WTC11 (cell line): ENCODE results near the gene SLC8A1. TPM values are rescaled to one million over a fixed set of nuclear protein-coding genes. Genes with fewer than 3 reads are reported as not detected.

Source experiments
- ATAC-seq: fragments of 200-7000 bp; cut with Tn5 transposase; 2 replicates; pipeline ENCODE4 v1.10.0; 2021; ENCODE audit warnings: mild to moderate bottlenecking, moderate library complexity
- CTCF ChIA-PET: fragments of 300-600 bp; sonication (Branson Sonifier 250); formaldehyde crosslinking; loops from one replicate; lab custom pipeline; 2021; ENCODE audit warnings: antibody characterized with exemption; lab: Charles Lee
- POLR2A ChIA-PET: fragments of 350-600 bp; sonication (Branson Sonifier 250); formaldehyde crosslinking; loops from one replicate; lab custom pipeline; 2021; ENCODE audit warnings: antibody characterized with exemption; lab: Charles Lee
- DNase-seq: peaks from one replicate; pipeline ENCODE4 v3.0.0; 2021; ENCODE audit warnings: low spot score
- H3K27ac Mint-ChIP-seq: 2 replicates; pipeline ENCODE4 v1.8.0; 2021; ENCODE audit warnings: mixed read lengths
- H3K27me3 Mint-ChIP-seq: 2 replicates; pipeline ENCODE4 v1.8.0; 2021; ENCODE audit warnings: low read depth, mild to moderate bottlenecking, moderate library complexity, mixed read lengths
- H3K36me3 Mint-ChIP-seq: 2 replicates; pipeline ENCODE4 v1.8.0; 2021; ENCODE audit warnings: mixed read lengths
- H3K4me1 Mint-ChIP-seq: 2 replicates; pipeline ENCODE4 v1.8.0; 2022; ENCODE audit warnings: mixed read lengths
- H3K4me3 Mint-ChIP-seq: 2 replicates; pipeline ENCODE4 v1.8.0; 2021; ENCODE audit warnings: mild to moderate bottlenecking, moderate library complexity, mixed read lengths
- H3K9me3 Mint-ChIP-seq: 2 replicates; pipeline ENCODE4 v1.8.0; 2021; ENCODE audit warnings: mixed read lengths
- ATF6 ChIP-seq: sonication (generic); formaldehyde crosslinking; IDR thresholded peaks from 2 replicates; pipeline ENCODE4 v1.8.1; 2023; ENCODE audit warnings: mild to moderate bottlenecking, missing genetic modification reagents
- E2F4 ChIP-seq: sonication (generic); formaldehyde crosslinking; IDR thresholded peaks from 2 replicates; pipeline ENCODE4 v1.8.1; 2022; ENCODE audit warnings: low read depth, mild to moderate bottlenecking, moderate library complexity, missing genetic modification reagents, borderline replicate concordance
- ELF4 ChIP-seq: sonication (generic); formaldehyde crosslinking; IDR thresholded peaks from 2 replicates; pipeline ENCODE4 v1.8.1; 2022; ENCODE audit warnings: low read depth, mild to moderate bottlenecking, moderate library complexity, missing genetic modification reagents
- ESRRA ChIP-seq: sonication (generic); formaldehyde crosslinking; IDR thresholded peaks from 2 replicates; pipeline ENCODE4 v1.8.1; 2022; ENCODE audit warnings: mild to moderate bottlenecking, missing genetic modification reagents, borderline replicate concordance
- ETV6 ChIP-seq: sonication (generic); formaldehyde crosslinking; IDR thresholded peaks from 2 replicates; pipeline ENCODE4 v1.8.1; 2022; ENCODE audit warnings: mild to moderate bottlenecking, missing genetic modification reagents
- FOXJ3 ChIP-seq: sonication (generic); formaldehyde crosslinking; IDR thresholded peaks from 2 replicates; pipeline ENCODE4 v1.9.0; 2021; ENCODE audit warnings: missing genetic modification reagents, mild to moderate bottlenecking, borderline replicate concordance
- FOXK1 ChIP-seq: sonication (generic); formaldehyde crosslinking; IDR thresholded peaks from 2 replicates; pipeline ENCODE4 v1.8.0; 2022; ENCODE audit warnings: mild to moderate bottlenecking, moderate library complexity, missing genetic modification reagents
- GRHL2 ChIP-seq: fragments of 250-450 bp; sonication (Bioruptor Pico); IDR thresholded peaks from 2 replicates; pipeline ENCODE4 v1.8.0; 2022; ENCODE audit warnings: mild to moderate bottlenecking, moderate library complexity; ENCODE audit not compliant: insufficient replicate concordance, severe bottlenecking
- GTF2I ChIP-seq: fragments of 250-450 bp; sonication (Bioruptor Pico); conservative IDR thresholded peaks from 2 replicates; pipeline ENCODE4 v1.4.0; 2021; ENCODE audit warnings: mild to moderate bottlenecking
- JUN ChIP-seq: sonication (generic); formaldehyde crosslinking; IDR thresholded peaks from 2 replicates; pipeline ENCODE4 v1.8.0; 2023; ENCODE audit warnings: mild to moderate bottlenecking, missing genetic modification reagents
- NFE2L1 ChIP-seq: sonication (generic); formaldehyde crosslinking; IDR thresholded peaks from 2 replicates; pipeline ENCODE4 v1.8.1; 2023; ENCODE audit warnings: missing genetic modification reagents
- NR1H2 ChIP-seq: sonication (generic); formaldehyde crosslinking; IDR thresholded peaks from 2 replicates; pipeline ENCODE4 v1.9.0; 2021; ENCODE audit warnings: mild to moderate bottlenecking, moderate library complexity, missing genetic modification reagents
- NR3C1 ChIP-seq: sonication (generic); formaldehyde crosslinking; conservative IDR thresholded peaks from 2 replicates; pipeline ENCODE4 v1.8.1; 2023; ENCODE audit warnings: low read depth, mild to moderate bottlenecking, missing genetic modification reagents
- PREB ChIP-seq: sonication (generic); formaldehyde crosslinking; IDR thresholded peaks from 2 replicates; pipeline ENCODE4 v1.8.1; 2022; ENCODE audit warnings: mild to moderate bottlenecking, missing genetic modification reagents, moderate library complexity, borderline replicate concordance
- SMAD4 ChIP-seq: sonication (generic); formaldehyde crosslinking; IDR thresholded peaks from 2 replicates; pipeline ENCODE4 v1.8.0; 2022; ENCODE audit warnings: mild to moderate bottlenecking, missing genetic modification reagents
- STAT6 ChIP-seq: sonication (generic); formaldehyde crosslinking; conservative IDR thresholded peaks from 2 replicates; pipeline ENCODE4 v1.8.1; 2023; ENCODE audit warnings: mild to moderate bottlenecking, low read depth, missing genetic modification reagents, moderate library complexity
- total RNA-seq: library from RNA; stranded (reverse); gene quantifications from 3 replicates; pipeline ENCODE4 v1.2.3, GENCODE V29; 2021

Gene SLC8A1
- total RNA-seq, 1 experiment from 2014 or later, result 2.6 TPM

- TF ChIP-seq E2F4 (CRISPR knock-in tag), result no peak
- no peak for TF ChIP-seq ELF4 (CRISPR knock-in tag)
- no peak for TF ChIP-seq STAT6 (CRISPR knock-in tag)
- TF ChIP-seq, all 79 proteins: peak for 0
Measured at GRCh38 chr2:40396124-40396523, 55.8 kb downstream of the SLC8A1 start (continued).

GRCh38 chr2:40395169-40396073 is 56.5 kb downstream of the SLC8A1 start:
- 0 out of 2 replicates have a peak, but pooled peaks cover 2% of the 10 kb centered on the region for H3K36me3 Mint-ChIP-seq
- ATAC-seq (no peak), DNase-seq (no peak)
- TF ChIP-seq GTF2I (CRISPR knock-in tag) (no peak), JUN (no peak)
- CTCF ChIA-PET, result no interaction called here
- no peaks in the 10 kb centered on the region; the same call in 1 of the 2 replicates for H3K27me3 Mint-ChIP-seq
- peaks cover 15% of the 10 kb centered on the region for H3K4me1 Mint-ChIP-seq
- POLR2A ChIA-PET, result no interaction called here
- no peak overlapping the region for H3K27ac Mint-ChIP-seq
- H3K9me3 Mint-ChIP-seq, result no peaks in the 10 kb centered on the region
- H3K4me3 Mint-ChIP-seq, result no peak overlapping the region

- ATAC-seq, result no peak
- POLR2A ChIA-PET, result no interaction called here
Measured at GRCh38 chr2:40394597-40394996, 57.3 kb downstream of the SLC8A1 start.

More at GRCh38 chr2:40394597-40394996, 57.3 kb downstream of the SLC8A1 start:
- H3K9me3 Mint-ChIP-seq, result no peaks in the 10 kb centered on the region
- no peak for DNase-seq
- H3K27ac Mint-ChIP-seq, result no peak overlapping the region
- CTCF ChIA-PET, result no interaction called here
- no peak overlapping the region for H3K4me3 Mint-ChIP-seq
- TF ChIP-seq NFE2L1 (CRISPR knock-in tag), result no peak
- no peak for TF ChIP-seq FOXJ3 (CRISPR knock-in tag)
- TF ChIP-seq NR3C1 (CRISPR knock-in tag), result no peak
- TF ChIP-seq ETV6 (CRISPR knock-in tag), result no peak
- no peak for TF ChIP-seq FOXK1
- TF ChIP-seq SMAD4 (CRISPR knock-in tag), result no peak
- no peak for TF ChIP-seq NR1H2 (CRISPR knock-in tag)
- TF ChIP-seq PREB (CRISPR knock-in tag), result no peak
- TF ChIP-seq ESRRA (CRISPR knock-in tag), result no peak
- TF ChIP-seq ATF6, result no peak
- no peak for TF ChIP-seq GRHL2
- H3K36me3 Mint-ChIP-seq, result no peaks in the 10 kb centered on the region
- no peaks in the 10 kb centered on the region for H3K27me3 Mint-ChIP-seq
- H3K4me1 Mint-ChIP-seq, result peaks cover 8% of the 10 kb centered on the region
